WERI-Rb-1 (cell line): ENCODE data around the gene MAPKAP1.

Experiments
- DNase-seq: peaks from one replicate; pipeline ENCODE4 v3.0.0-alpha.2; 2020
- H3K27ac ChIP-seq: fragments of 250-450 bp; sonication (Bioruptor Pico); 2 replicates; pipeline ENCODE4 v1.5.1; 2020; ENCODE audit warnings: mild to moderate bottlenecking, moderate library complexity
- H3K27me3 ChIP-seq: fragments of 250-450 bp; sonication (Bioruptor Pico); 2 replicates; pipeline ENCODE4 v1.5.1; 2021; ENCODE audit warnings: mild to moderate bottlenecking, low read depth, moderate library complexity; ENCODE audit not compliant: insufficient read depth, severe bottlenecking
- H3K36me3 ChIP-seq: fragments of 250-450 bp; sonication (Bioruptor Pico); 2 replicates; pipeline ENCODE4 v1.5.1; 2020; ENCODE audit warnings: mild to moderate bottlenecking, moderate library complexity
- H3K4me3 ChIP-seq: 2 replicates; pipeline ENCODE4 v1.5.1; 2011; ENCODE audit warnings: low read depth, mild to moderate bottlenecking, control low read depth, low read length
- H3K9me3 ChIP-seq: fragments of 250-450 bp; sonication (Bioruptor Pico); 2 replicates; pipeline ENCODE4 v1.5.1; 2021; ENCODE audit warnings: mild to moderate bottlenecking, moderate library complexity; ENCODE audit not compliant: severe bottlenecking
- CTCF ChIP-seq: IDR thresholded peaks from 2 replicates; pipeline ENCODE4 v1.5.1; 2011; ENCODE audit warnings: low read depth, mild to moderate bottlenecking, control low read depth, inconsistent platforms, low read length

Gene MAPKAP1

GRCh38 chr9:125437771-125438221, 269.2 kb downstream of the MAPKAP1 start:
- no peak for TF ChIP-seq CTCF
- H3K9me3 ChIP-seq = no peaks in the 10 kb centered on the region
- peaks cover 4% of the 10 kb centered on the region; the same call in 1 of the 2 replicates for H3K36me3 ChIP-seq
- no peak for DNase-seq
- no peak overlapping the region for H3K27ac ChIP-seq
- no peak overlapping the region for H3K4me3 ChIP-seq
- no peaks in the 10 kb centered on the region for H3K27me3 ChIP-seq

GRCh38 chr9:125436613-125437443, 270.2 kb downstream of the MAPKAP1 start:
- Histone ChIP-seq H3K27me3 (no peaks in the 10 kb centered on the region), H3K36me3 (peaks cover 4% of the 10 kb centered on the region; the same call in 1 of the 2 replicates), H3K9me3 (no peaks in the 10 kb centered on the region), H3K4me3 (no peak overlapping the region), H3K27ac (no peak overlapping the region)
- TF ChIP-seq CTCF = no peak
- DNase-seq = no peak

- no peak for DNase-seq
- TF ChIP-seq CTCF = no peak
- H3K4me3 ChIP-seq = no peak overlapping the region
- H3K27me3 ChIP-seq = no peaks in the 10 kb centered on the region
- H3K27ac ChIP-seq = no peak overlapping the region
- no peaks in the 10 kb centered on the region for H3K9me3 ChIP-seq
- H3K36me3 ChIP-seq = peaks cover 4% of the 10 kb centered on the region; the same call in 1 of the 2 replicates
These were observed 271.0 kb downstream of the MAPKAP1 start for GRCh38 chr9:125435776-125436612.

- H3K27me3 ChIP-seq = no peaks in the 10 kb centered on the region
- no peak overlapping the region for H3K4me3 ChIP-seq
- no peak for DNase-seq
- no peaks in the 10 kb centered on the region for H3K9me3 ChIP-seq
- H3K27ac ChIP-seq = no peak overlapping the region
- H3K36me3 ChIP-seq = peaks cover 3% of the 10 kb centered on the region; the same call in 1 of the 2 replicates
- no peak for TF ChIP-seq CTCF
These were observed 271.8 kb downstream of the MAPKAP1 start for GRCh38 chr9:125434986-125435775.

- no peaks in the 10 kb centered on the region for H3K36me3 ChIP-seq
- no peak overlapping the region for H3K27ac ChIP-seq
- no peak for DNase-seq
- no peak overlapping the region for H3K4me3 ChIP-seq
- H3K27me3 ChIP-seq = no peaks in the 10 kb centered on the region
- no peak for TF ChIP-seq CTCF
- H3K9me3 ChIP-seq = no peaks in the 10 kb centered on the region
These were observed 273.5 kb downstream of the MAPKAP1 start for GRCh38 chr9:125433461-125434011.
